GM21515 (cell line): Measurements from ENCODE around the gene AP1M1.
"Not testable (repeated sequence)": the region's sequence is repeated elsewhere in the genome, so short reads cannot be mapped to it uniquely, and the experiment has no call there.

Experiments used
- ATAC-seq: cut with Tn5 transposase; IDR thresholded peaks from one replicate; pipeline ENCODE4 v1.9.1; 2021; ENCODE audit not compliant: unreplicated experiment

AP1M1 gene

DNA sequence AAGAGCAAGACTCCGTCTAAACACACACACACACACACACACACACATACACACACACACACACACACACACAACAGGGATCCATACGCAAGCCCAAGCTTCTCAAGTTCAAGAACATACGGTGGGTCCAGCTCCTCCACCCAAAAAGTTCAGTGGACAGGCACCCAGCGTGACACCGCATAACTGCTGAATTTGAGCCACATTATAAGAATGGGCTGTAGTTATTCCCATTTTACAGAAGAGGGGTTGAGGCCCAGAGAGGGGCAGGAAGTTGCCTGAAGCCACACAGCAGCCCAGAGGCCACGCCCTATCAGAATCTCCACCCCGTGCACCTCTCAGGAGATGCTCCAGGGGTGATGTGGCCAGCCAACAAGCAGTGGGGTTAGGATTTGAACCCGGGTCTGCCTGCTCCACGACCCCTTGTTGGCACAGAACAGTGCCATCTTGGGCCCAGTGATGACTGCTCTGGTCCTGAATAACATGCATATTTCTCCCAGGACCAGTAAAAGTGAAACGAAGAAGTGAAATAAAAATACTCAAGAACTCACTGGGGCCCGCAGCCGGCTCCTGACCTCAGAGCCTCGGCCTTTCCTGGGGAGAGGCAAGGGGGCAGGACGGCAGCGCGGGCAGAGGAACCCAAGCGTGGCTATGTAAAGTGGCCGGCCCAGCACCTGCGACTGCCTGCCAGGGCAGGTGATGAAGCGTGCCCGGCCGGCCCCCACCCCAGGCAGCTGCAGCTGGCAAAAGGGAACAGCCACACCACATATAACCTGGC, 61.9 kb downstream of the AP1M1 start:
- no peak for ATAC-seq

GRCh38 chr19:16260160-16260811, 62.6 kb downstream of the AP1M1 start:
- ATAC-seq, result no peak

GRCh38 chr19:16260812-16261161, 63.1 kb downstream of the AP1M1 start:
- no peak for ATAC-seq

- ATAC-seq, result no peak
Observed at GRCh38 chr19:16261584-16262368, 64.1 kb downstream of the AP1M1 start.

GRCh38 chr19:16262618-16263017, 64.9 kb downstream of the AP1M1 start:
- no peak for ATAC-seq

DNA sequence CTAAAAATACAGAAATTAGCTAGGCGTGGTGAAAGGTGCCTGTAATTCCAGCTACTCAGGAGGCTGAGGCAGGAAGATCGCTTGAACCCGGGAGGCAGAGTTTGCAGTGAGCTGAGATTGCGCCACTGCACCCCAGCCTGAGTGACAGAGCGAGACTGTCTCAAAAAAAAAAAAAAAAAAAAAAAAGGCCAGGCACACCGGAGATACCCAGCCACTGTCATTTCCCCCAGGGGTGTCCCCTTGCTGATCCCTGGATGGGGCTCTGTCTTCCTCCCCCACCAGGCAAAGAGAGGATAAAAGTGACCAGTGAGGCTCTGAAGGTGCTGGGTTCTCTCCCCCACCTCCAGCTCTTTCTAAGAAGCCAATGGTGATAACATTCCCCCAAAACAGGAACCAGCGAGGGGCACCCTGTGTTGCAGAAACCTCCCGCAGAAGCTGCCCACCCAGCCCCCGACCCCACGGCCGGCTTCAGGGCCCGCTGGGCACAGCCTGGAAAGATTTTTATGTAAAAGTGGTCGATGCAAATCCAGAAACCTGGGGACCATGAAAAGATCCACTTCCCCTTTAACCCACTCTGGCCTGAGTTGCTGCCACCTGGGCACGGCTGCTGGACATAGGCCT, 65.5 kb downstream of the AP1M1 start:
- no peak for ATAC-seq

GRCh38 chr19:16265205-16265604, 67.5 kb downstream of the AP1M1 start:
- ATAC-seq, result no peak

DNA sequence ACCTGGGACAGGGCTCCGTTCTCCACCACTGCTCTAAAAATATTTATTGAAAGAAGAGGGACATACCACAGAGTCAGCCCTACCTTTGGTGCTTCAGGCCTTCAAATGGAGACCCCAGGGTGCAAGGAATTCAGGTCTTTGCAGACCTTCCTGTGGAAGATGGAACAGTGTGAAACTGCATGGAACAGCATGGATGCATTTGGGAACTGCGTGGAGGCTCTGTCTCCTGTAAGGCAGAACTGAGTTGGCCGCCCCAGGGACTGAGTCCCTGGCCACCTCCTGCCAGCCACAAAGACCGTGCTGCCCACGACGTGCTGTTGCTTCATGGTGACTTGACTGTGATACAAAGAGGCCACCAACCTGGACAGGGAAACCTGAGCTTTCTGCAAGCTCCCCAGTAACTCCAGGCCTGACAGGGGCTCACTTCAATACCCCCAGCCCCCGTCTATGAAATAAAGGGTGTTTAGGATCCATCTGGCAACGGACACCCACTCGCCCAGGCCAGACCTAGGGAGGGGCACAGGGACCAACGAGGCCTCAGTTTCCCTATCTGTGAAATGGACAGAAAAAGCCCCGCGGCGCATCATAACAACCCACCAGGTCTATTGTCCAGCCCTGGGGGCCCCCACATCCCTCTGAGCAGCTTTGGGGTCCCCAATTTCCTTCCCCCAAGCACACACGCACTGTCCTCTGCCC, 68.3 kb downstream of the AP1M1 start:
- ATAC-seq, result no peak

DNA sequence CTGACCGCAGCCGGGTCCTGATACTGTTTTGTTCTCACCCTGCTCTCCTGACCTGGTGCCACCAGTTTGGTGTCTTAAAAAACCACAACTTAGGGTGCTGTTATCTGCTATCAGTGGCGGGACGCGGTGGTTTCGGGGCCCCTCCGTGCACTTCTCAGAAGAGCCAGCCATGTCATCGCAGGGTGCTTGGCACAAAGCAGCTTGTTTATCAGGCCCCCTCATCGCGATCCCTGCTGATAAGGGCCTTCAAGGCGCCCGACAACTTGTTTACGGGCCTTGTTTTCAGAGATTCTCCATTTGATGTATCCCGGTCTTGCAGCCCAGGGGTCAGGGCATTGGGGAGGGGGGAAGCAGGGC, 68.9 kb downstream of the AP1M1 start:
- ATAC-seq, result no peak

- no peak for ATAC-seq
Observed at GRCh38 chr19:16268676-16269319, 71.1 kb downstream of the AP1M1 start.

GRCh38 chr19:16272945-16273344, 75.2 kb downstream of the AP1M1 start:
- ATAC-seq, result no peak

GRCh38 chr19:16274447-16274846, 76.7 kb downstream of the AP1M1 start:
- no peak for ATAC-seq

DNA sequence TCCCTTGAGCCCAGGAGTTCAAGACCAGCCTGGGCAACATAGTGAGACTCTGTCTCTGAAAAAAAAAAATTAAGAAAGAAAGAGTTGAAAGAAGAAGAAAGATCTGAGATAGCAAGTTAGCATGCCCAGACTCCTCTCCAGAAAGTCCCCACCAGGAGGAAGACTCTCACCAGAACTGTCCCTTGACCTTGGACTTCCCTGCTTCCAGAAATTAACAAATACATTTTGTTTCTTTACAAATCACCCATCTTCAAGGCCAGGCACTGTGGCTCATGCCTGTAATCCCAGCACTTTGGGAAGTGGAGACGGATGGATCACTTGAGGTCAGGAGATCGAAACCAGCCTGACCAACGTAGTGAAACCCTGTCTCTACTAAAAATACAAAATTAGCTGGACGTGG, 82.6 kb downstream of the AP1M1 start:
- ATAC-seq, result no peak

GRCh38 chr19:16281743-16282142, 84.0 kb downstream of the AP1M1 start:
- ATAC-seq, result no peak

GRCh38 chr19:16283210-16284061, 85.7 kb downstream of the AP1M1 start:
- no peak for ATAC-seq

GRCh38 chr19:16284505-16284904, 86.8 kb downstream of the AP1M1 start:
- ATAC-seq, result no peak

DNA sequence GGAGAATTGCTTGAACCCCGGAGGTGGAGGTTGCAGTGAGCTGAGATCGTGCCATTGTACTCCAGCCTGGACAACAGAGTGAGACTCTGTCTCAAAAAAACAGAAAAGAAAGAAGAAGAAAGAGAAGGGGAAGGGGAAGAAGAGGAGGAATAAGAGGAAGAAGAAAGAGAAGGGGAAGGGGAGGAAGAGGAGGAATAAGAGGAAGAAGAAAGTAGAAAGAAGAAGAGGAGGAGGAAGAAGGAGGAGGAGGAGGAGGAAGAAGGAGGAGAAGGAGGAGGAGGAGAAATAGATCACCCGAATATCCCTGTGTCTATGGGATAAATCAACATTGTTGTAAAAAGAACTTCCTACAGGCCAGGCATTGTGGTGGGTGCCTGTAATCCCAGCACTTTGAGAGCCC, 87.4 kb downstream of the AP1M1 start:
- ATAC-seq, result not testable (repeated sequence)

GRCh38 chr19:16285769-16286498, 88.2 kb downstream of the AP1M1 start:
- no peak for ATAC-seq

DNA sequence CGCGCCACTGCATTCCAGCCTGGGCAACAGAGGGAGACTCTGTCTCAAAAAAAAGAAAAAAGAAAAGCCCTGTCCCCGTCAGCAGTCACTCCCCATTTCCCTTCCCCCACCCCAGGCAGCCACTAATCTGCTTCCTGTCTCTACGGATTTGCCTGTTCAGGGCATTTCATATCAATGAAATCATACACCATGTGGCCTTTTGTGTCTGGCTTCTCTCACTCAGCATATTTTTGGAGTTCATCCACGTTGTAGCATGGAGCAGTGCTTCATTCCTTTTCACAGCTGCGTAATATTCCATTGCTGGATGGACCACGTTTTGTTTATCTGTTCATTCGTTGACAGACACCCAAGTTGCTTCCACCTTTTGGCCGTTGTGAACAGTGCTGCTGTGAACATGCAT, 90.8 kb downstream of the AP1M1 start:
- ATAC-seq, result no peak
